Liver (tissue), 3 donors: Measurements from ENCODE around the gene KCNJ15.

ENCODE experiments used
- CTCF ChIP-seq: fragments of 150-350 bp; IDR thresholded peaks from 2 replicates; pipeline ENCODE4 v1.5.1; 2017; ENCODE audit warnings: improper control_type of control experiment, low read depth, low read length; ENCODE audit not compliant: missing input control
- JUND ChIP-seq, 2 donors: IDR thresholded peaks; 2 replicates each; pipeline ENCODE4 v1.6.1; 2016; ENCODE audit warnings: antibody characterized with exemption in 2 of 2
- REST ChIP-seq: IDR thresholded peaks from 2 replicates; pipeline ENCODE4 v1.6.1; 2016; ENCODE audit warnings: antibody characterized with exemption, mild to moderate bottlenecking
- SP1 ChIP-seq: IDR thresholded peaks from 2 replicates; pipeline ENCODE4 v1.6.1; 2018; ENCODE audit warnings: antibody characterized with exemption, mild to moderate bottlenecking
- TAF1 ChIP-seq: conservative IDR thresholded peaks from 2 replicates; pipeline ENCODE4 v1.6.1; 2016; ENCODE audit warnings: antibody characterized with exemption, mild to moderate bottlenecking
- TF ChIP-seq, protein P1 (sequence below): IDR thresholded peaks from 2 replicates; pipeline ENCODE4 v1.6.1; 2016; ENCODE audit warnings: antibody characterized with exemption
- TF ChIP-seq, protein P2 (sequence below): IDR thresholded peaks from 2 replicates; pipeline ENCODE4 v1.6.1; 2016; ENCODE audit warnings: antibody characterized with exemption
- donor health status: healthy.
- donor health status: healthy.

DNA sequence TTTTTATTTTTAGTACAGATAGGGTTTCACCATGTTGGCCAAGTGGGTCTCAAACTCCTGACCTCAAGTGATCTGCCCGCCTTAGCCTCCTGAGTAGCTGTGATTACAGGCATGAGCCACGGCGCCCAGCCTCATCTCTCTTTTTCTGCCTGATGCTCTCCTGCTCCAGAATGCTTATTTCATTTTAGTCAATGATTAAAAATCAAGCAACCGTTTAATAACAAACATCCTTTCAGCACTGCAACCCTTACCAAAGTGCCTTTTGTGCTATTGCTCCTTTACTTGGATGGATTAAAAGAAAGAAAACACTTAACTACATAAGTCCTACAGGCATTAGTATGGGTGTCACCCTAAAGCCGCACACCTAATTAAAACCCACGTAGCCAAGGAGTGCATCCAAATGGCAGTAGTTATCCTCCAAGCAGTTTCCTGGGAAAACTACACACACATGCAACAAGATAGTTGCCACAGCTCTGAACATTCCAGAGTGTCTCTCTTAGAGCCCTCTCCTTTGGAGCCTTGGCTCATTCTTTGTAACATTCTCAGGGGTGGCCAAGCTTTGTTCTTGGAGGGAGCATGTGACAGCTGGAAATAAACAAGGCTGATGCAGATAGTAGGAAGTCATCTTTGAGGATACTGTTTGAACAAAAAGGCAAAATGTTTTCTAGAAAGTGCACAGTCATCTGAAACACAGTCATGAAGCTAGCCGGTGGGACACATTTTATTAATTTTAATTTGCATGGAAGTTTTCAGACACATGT lies 51.2 kb downstream of the KCNJ15 start:
- no peak for TF ChIP-seq CTCF
- no peak for TF ChIP-seq JUND (IDR thresholded peaks at IDR 0.05)
- no peak for TF ChIP-seq TAF1
- TF ChIP-seq, protein P1, sequence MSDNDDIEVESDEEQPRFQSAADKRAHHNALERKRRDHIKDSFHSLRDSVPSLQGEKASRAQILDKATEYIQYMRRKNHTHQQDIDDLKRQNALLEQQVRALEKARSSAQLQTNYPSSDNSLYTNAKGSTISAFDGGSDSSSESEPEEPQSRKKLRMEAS = no peak
- TF ChIP-seq, protein P2, sequence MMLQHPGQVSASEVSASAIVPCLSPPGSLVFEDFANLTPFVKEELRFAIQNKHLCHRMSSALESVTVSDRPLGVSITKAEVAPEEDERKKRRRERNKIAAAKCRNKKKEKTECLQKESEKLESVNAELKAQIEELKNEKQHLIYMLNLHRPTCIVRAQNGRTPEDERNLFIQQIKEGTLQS = no peak
- TF ChIP-seq REST = no peak
- TF ChIP-seq SP1 = no peak
